ENCODE measurements around the gene SLC35F6.

DNA sequence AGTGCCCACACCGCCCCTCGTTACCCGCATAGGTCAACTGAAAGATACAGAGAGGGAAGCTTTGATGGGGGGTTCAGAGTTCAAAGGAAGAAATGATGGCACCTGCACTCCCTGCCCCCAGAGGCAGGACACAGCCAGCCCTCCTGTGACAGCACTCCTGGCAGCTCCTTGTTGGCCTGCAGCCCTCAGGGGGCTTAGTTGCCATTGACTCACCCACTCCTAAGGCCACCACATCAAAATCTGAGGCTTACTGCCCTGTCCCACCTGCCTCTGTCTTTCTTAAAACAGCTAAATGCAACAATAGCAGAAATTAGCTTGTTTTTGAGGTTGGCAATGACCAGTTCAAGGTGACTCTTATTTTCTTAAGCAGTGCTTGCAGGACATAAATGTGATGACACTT is 31.6 kb upstream of the SLC35F6 start:
- TF ChIP-seq, protein P1, sequence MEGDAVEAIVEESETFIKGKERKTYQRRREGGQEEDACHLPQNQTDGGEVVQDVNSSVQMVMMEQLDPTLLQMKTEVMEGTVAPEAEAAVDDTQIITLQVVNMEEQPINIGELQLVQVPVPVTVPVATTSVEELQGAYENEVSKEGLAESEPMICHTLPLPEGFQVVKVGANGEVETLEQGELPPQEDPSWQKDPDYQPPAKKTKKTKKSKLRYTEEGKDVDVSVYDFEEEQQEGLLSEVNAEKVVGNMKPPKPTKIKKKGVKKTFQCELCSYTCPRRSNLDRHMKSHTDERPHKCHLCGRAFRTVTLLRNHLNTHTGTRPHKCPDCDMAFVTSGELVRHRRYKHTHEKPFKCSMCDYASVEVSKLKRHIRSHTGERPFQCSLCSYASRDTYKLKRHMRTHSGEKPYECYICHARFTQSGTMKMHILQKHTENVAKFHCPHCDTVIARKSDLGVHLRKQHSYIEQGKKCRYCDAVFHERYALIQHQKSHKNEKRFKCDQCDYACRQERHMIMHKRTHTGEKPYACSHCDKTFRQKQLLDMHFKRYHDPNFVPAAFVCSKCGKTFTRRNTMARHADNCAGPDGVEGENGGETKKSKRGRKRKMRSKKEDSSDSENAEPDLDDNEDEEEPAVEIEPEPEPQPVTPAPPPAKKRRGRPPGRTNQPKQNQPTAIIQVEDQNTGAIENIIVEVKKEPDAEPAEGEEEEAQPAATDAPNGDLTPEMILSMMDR (IDR thresholded peaks at IDR 0.05): no peak
- TF ChIP-seq POLR2A (IDR thresholded peaks at IDR 0.05): no peak
